ENCODE results near the gene HIVEP2.

DNA sequence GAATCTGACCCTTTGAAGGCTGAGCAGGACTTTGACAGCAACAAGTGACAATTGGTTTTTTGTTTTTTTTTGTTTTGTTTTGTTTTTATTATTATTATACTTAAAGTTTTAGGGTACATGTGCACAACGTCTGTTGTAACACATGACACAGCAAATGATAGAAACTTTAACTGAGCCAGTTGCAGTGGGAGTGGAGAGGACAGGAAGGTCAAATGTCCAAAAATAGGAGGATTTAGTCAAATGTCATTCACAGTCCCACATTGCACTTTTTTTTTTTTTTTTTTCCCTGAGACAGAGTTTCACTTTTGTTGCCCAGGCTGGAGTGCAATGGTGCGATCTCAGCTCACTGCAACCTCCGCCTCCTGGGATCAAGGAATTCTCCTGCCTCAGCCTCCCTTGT is 223.0 kb downstream of the HIVEP2 start:
- TF ChIP-seq, protein P1, sequence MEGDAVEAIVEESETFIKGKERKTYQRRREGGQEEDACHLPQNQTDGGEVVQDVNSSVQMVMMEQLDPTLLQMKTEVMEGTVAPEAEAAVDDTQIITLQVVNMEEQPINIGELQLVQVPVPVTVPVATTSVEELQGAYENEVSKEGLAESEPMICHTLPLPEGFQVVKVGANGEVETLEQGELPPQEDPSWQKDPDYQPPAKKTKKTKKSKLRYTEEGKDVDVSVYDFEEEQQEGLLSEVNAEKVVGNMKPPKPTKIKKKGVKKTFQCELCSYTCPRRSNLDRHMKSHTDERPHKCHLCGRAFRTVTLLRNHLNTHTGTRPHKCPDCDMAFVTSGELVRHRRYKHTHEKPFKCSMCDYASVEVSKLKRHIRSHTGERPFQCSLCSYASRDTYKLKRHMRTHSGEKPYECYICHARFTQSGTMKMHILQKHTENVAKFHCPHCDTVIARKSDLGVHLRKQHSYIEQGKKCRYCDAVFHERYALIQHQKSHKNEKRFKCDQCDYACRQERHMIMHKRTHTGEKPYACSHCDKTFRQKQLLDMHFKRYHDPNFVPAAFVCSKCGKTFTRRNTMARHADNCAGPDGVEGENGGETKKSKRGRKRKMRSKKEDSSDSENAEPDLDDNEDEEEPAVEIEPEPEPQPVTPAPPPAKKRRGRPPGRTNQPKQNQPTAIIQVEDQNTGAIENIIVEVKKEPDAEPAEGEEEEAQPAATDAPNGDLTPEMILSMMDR (conservative IDR thresholded peaks at IDR 0.05 in 1 of 2, IDR thresholded peaks at IDR 0.05 in 1 of 2; ENCODE audit: low read depth in 1 of 2, low read length in 2 of 2): no peak
- no peak for TF ChIP-seq EZH2 (IDR thresholded peaks at IDR 0.05; ENCODE audit: low read length, missing control alignments)

Measured in fibroblast of lung (primary cell).